ENCODE data around the gene TMEM89. TPM values are rescaled to one million over a fixed set of nuclear protein-coding genes. Genes with fewer than 3 reads are reported as not detected.
A peak's percentile ranks its signal among the peaks of the same experiment; 100 is the strongest.

The TMEM89 gene
- total and polyA plus RNA-seq, 2 of the 13 experiments (the other 11 are each of a cell fraction or from before 2014, with no cell fraction given) = 0.31 to 0.59 TPM

DNA sequence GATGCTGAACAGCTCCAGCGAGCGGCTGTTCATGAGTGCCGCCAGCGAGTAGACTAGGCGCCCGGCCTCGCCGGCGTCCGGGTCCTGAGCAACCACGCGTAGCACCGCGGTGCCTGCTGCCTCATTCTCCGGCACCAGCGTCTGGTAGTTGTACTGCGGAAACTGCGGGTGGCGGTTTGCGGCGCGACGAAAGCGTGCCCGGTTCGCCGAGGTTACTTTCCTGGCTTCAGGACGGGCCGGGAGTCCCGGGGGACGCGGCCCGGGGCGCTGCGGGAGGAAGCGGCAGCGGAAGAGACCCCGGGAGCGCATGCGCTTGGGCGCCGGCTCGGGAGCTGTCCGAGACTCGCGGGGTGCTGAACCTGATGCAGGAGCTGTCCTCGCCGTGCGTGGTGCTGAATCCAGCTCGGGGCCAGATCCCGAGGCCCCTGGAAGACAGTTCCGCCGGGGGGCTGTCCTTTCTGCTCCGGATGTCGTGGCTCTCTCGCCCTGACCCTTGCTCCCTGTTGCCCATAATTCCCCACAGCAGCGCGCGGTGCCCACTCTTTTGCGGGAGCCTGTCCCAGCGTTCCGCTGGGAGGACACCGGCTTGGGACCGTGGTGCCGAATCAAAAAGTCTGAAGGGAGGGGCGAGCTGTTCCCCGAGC, 40.1 kb upstream of the TMEM89 start (continued):
- TF ChIP-seq, protein P1, sequence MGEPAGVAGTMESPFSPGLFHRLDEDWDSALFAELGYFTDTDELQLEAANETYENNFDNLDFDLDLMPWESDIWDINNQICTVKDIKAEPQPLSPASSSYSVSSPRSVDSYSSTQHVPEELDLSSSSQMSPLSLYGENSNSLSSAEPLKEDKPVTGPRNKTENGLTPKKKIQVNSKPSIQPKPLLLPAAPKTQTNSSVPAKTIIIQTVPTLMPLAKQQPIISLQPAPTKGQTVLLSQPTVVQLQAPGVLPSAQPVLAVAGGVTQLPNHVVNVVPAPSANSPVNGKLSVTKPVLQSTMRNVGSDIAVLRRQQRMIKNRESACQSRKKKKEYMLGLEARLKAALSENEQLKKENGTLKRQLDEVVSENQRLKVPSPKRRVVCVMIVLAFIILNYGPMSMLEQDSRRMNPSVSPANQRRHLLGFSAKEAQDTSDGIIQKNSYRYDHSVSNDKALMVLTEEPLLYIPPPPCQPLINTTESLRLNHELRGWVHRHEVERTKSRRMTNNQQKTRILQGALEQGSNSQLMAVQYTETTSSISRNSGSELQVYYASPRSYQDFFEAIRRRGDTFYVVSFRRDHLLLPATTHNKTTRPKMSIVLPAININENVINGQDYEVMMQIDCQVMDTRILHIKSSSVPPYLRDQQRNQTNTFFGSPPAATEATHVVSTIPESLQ (CRISPR knock-in tag; conservative IDR thresholded peaks at IDR 0.05) = peak; percentile 100
- TF ChIP-seq TOE1 (CRISPR knock-in tag; IDR thresholded peaks at IDR 0.05) (peak; percentile 100), AKAP8 (CRISPR knock-in tag; IDR thresholded peaks at IDR 0.05) (peak; percentile 99), MTA1 (CRISPR knock-in tag; IDR thresholded peaks at IDR 0.05; ENCODE audit: borderline replicate concordance) (peak; percentile 90), ONECUT2 (CRISPR knock-in tag; IDR thresholded peaks at IDR 0.05) (peak; percentile 97), ZSCAN20 (CRISPR knock-in tag; IDR thresholded peaks at IDR 0.05; ENCODE audit: borderline replicate concordance) (peak; percentile 100), ZNF18 (CRISPR knock-in tag; IDR thresholded peaks at IDR 0.05; ENCODE audit: insufficient replicate concordance) (peak; percentile 99), ZNF20 (CRISPR knock-in tag; IDR thresholded peaks at IDR 0.05) (peak; percentile 100), ZNF382 (CRISPR knock-in tag; IDR thresholded peaks at IDR 0.05; ENCODE audit: borderline replicate concordance) (peak; percentile 88; the same call in 1 of the 2 replicates), SNRNP70 (IDR thresholded peaks at IDR 0.05; ENCODE audit: low read depth, low read length) (no peak), ZFP91 (CRISPR knock-in tag; IDR thresholded peaks at IDR 0.05; ENCODE audit: borderline replicate concordance) (peak; percentile 96), ZBTB7A (CRISPR knock-in tag; IDR thresholded peaks at IDR 0.05) (peak; percentile 100), ZNF276 (CRISPR knock-in tag; IDR thresholded peaks at IDR 0.05; ENCODE audit: low read depth) (peak; percentile 99), ZNF737 (CRISPR knock-in tag; IDR thresholded peaks at IDR 0.05; ENCODE audit: borderline replicate concordance) (peak; percentile 100), PRPF4 (IDR thresholded peaks at IDR 0.05; ENCODE audit: low read depth, low read length, poor library complexity, severe bottlenecking) (no peak), ZZZ3 (CRISPR knock-in tag; IDR thresholded peaks at IDR 0.05; ENCODE audit: borderline replicate concordance) (peak; percentile 99), ZNF7 (CRISPR knock-in tag; IDR thresholded peaks at IDR 0.05) (peak; percentile 97), CHD4 (IDR thresholded peaks at IDR 0.05; ENCODE audit: borderline replicate concordance, low read length) (no peak), MXD1 (CRISPR knock-in tag; IDR thresholded peaks at IDR 0.05) (peak; percentile 100), HNRNPUL1 (IDR thresholded peaks at IDR 0.05; ENCODE audit: low read depth, low read length) (no peak)
- TF ChIP-seq, protein P2, sequence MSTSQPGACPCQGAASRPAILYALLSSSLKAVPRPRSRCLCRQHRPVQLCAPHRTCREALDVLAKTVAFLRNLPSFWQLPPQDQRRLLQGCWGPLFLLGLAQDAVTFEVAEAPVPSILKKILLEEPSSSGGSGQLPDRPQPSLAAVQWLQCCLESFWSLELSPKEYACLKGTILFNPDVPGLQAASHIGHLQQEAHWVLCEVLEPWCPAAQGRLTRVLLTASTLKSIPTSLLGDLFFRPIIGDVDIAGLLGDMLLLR (CRISPR knock-in tag; IDR thresholded peaks at IDR 0.05) = peak; percentile 100
